Activated CD8-positive, alpha-beta T cell treated with anti-CD3 and anti-CD28 coated beads, Interleukin-2, amount 10 ng/mL, durations not matched to agents 7 days and 5 days (primary cell): ENCODE measurements around the gene HOXD8. TPM values are rescaled to one million over a fixed set of nuclear protein-coding genes. Genes with fewer than 3 reads are reported as not detected.
A peak's percentile ranks its signal among the peaks of the same experiment; 100 is the strongest.

ENCODE experiments used
- ATAC-seq: fragments of 150-1000 bp; cut with Tn5 transposase; one replicate; pipeline ENCODE4 v1.10.0; 2021; ENCODE audit warnings: moderate library complexity
- CTCF ChIA-PET: fragments of 350-600 bp; sonication (Branson Sonifier 250); formaldehyde crosslinking; loops from one replicate; lab custom pipeline; 2021; ENCODE audit warnings: antibody characterized with exemption; lab: Charles Lee
- POLR2A ChIA-PET: fragments of 350-600 bp; sonication (Branson Sonifier 250); formaldehyde crosslinking; loops from one replicate; lab custom pipeline; 2021; ENCODE audit warnings: antibody characterized with exemption; lab: Charles Lee
- DNase-seq: peaks from one replicate; pipeline ENCODE4 v3.0.0-alpha.2; 2020
- H3K27ac Mint-ChIP-seq: one replicate; pipeline ENCODE4 v1.8.0; 2021; ENCODE audit warnings: mild to moderate bottlenecking, mixed read lengths
- H3K27me3 Mint-ChIP-seq: one replicate; pipeline ENCODE4 v1.8.0; 2021; ENCODE audit warnings: low read depth, mixed read lengths
- H3K36me3 Mint-ChIP-seq: one replicate; pipeline ENCODE4 v1.8.0; 2021; ENCODE audit warnings: low read depth, mixed read lengths
- H3K4me1 Mint-ChIP-seq: one replicate; pipeline ENCODE4 v1.8.0; 2021; ENCODE audit warnings: low read depth, mixed read lengths
- H3K4me3 Mint-ChIP-seq: one replicate; pipeline ENCODE4 v1.8.0; 2021; ENCODE audit warnings: mild to moderate bottlenecking, mixed read lengths
- H3K9me3 Mint-ChIP-seq: one replicate; pipeline ENCODE4 v1.8.0; 2022; ENCODE audit warnings: mixed read lengths; ENCODE audit not compliant: insufficient read depth
- total RNA-seq, 2 experiments: library from RNA; stranded (reverse); gene quantifications; one replicate each; pipeline ENCODE4 v1.2.3, GENCODE V29; 2021

The HOXD8 gene
- total RNA-seq, 2 experiments from 2014 or later, result not detected

DNA sequence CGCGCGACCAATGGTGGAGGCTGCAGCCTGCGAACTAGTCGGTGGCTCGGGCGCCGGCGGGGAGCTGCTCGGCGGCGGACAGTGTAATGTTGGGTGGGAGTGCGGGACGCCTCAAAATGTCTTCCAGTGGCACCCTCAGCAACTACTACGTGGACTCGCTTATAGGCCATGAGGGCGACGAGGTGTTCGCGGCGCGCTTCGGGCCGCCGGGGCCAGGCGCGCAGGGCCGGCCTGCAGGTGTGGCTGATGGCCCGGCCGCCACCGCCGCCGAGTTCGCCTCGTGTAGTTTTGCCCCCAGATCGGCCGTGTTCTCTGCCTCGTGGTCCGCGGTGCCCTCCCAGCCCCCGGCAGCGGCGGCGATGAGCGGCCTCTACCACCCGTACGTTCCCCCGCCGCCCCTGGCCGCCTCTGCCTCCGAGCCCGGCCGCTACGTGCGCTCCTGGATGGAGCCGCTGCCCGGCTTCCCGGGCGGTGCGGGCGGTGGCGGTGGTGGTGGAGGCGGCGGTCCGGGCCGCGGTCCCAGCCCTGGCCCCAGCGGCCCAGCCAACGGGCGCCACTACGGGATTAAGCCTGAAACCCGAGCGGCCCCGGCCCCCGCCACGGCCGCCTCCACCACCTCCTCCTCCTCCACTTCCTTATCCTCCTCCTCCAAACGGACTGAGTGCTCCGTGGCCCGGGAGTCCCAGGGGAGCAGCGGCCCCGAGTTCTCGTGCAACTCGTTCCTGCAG, 6.7 kb upstream of the HOXD8 start, which contains the start of gene HOXD9:
Gene HOXD9, plus strand, starts transcription at position 37 of the 728 bp plus-strand sequence. Its CDS starts 50 bp downstream, at position 87.
- peak within 1 kb of the TSS; percentile 43 for H3K4me3 Mint-ChIP-seq
- no peak within 1 kb of the TSS for H3K27ac Mint-ChIP-seq

DNA sequence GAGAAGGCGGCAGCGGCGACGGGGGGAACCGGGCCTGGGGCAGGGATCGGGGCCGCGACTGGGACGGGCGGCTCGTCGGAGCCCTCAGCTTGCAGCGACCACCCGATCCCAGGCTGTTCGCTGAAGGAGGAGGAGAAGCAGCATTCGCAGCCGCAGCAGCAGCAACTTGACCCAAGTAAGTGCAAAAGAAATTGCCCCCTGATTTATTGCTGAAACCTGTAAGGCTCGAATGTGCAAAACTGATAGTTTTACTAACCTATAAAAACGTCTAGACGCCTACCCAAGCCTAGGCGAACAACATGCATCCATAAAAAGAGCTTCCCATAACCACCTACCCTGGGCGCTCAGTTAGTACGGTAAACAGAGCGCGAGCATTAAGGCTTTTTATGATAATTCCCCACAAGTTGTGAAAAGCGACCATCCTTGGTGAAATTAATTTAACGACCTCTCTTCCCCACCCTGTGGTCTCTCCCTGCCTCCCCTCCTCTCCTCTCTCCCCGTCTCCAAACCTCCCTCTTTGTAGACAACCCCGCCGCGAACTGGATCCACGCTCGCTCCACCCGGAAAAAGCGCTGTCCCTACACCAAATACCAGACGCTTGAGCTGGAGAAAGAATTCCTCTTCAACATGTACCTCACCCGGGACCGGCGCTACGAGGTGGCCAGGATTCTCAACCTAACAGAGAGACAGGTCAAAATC, 5.9 kb upstream of the HOXD8 start:
- H3K9me3 Mint-ChIP-seq, result no peaks in the 10 kb centered on the region
- ChIA-PET CTCF (no interaction called here), POLR2A (no interaction called here)
- peak overlapping the region; percentile 60 for H3K27ac Mint-ChIP-seq
- H3K27me3 Mint-ChIP-seq, result peaks cover 82% of the 10 kb centered on the region
- H3K4me1 Mint-ChIP-seq, result peaks cover 4% of the 10 kb centered on the region
- DNase-seq (no peak), ATAC-seq (no peak)
- peak overlapping the region; percentile 42 for H3K4me3 Mint-ChIP-seq
- H3K36me3 Mint-ChIP-seq, result peaks cover 5% of the 10 kb centered on the region

More for the DNA sequence above, 6.7 kb upstream of the HOXD8 start, which contains the start of gene HOXD9:
- POLR2A ChIA-PET, result no interaction called here
- Mint-ChIP-seq H3K27me3 (peaks cover 82% of the 10 kb centered on the region), H3K4me1 (peaks cover 2% of the 10 kb centered on the region), H3K9me3 (no peaks in the 10 kb centered on the region), H3K36me3 (peaks cover 6% of the 10 kb centered on the region)
- CTCF ChIA-PET, result interaction anchor here (1.6 kb wide), 1 partner anchor 9 kb away, joined by 3 read pairs; no protein-coding TSS in a partner anchor
- DNase-seq (no peak), ATAC-seq (no peak)

GRCh38 chr2:176124110-176124946, 5.2 kb upstream of the HOXD8 start:
- peaks cover 5% of the 10 kb centered on the region for H3K36me3 Mint-ChIP-seq
- DNase-seq, result no peak
- H3K4me1 Mint-ChIP-seq, result peaks cover 7% of the 10 kb centered on the region
- H3K27ac Mint-ChIP-seq, result peak overlapping the region; percentile 71
- ChIA-PET CTCF (no interaction called here), POLR2A (no interaction called here)
- no peaks in the 10 kb centered on the region for H3K9me3 Mint-ChIP-seq
- no peak for ATAC-seq
- H3K4me3 Mint-ChIP-seq, result peak overlapping the region; percentile 42
- H3K27me3 Mint-ChIP-seq, result peaks cover 84% of the 10 kb centered on the region

- ATAC-seq (no peak), DNase-seq (no peak)
- no peaks in the 10 kb centered on the region for H3K9me3 Mint-ChIP-seq
- peaks cover 7% of the 10 kb centered on the region for H3K4me1 Mint-ChIP-seq
- H3K27me3 Mint-ChIP-seq, result peaks cover 76% of the 10 kb centered on the region
- ChIA-PET CTCF (interaction anchor here (1.2 to 4.6 kb wide), 8 partner anchors 15 to 1023 kb away, joined by 3 to 50 read pairs (median 24); no protein-coding TSS in a partner anchor), POLR2A (no interaction called here)
- peak overlapping the region; percentile 6 for H3K4me3 Mint-ChIP-seq
- H3K27ac Mint-ChIP-seq, result no peak overlapping the region
- peaks cover 5% of the 10 kb centered on the region for H3K36me3 Mint-ChIP-seq
Observed at GRCh38 chr2:176124947-176125771, 4.3 kb upstream of the HOXD8 start.

- no peak for DNase-seq
- POLR2A ChIA-PET, result no interaction called here
- Mint-ChIP-seq H3K9me3 (no peaks in the 10 kb centered on the region), H3K27me3 (peaks cover 72% of the 10 kb centered on the region), H3K27ac (no peak overlapping the region), H3K4me3 (no peak overlapping the region), H3K4me1 (peaks cover 9% of the 10 kb centered on the region), H3K36me3 (peaks cover 5% of the 10 kb centered on the region)
- CTCF ChIA-PET, result interaction anchor here (1.2 to 4.6 kb wide), 9 partner anchors 14 to 1023 kb away, joined by 3 to 50 read pairs (median 22); no protein-coding TSS in a partner anchor
- no peak for ATAC-seq
Observed at GRCh38 chr2:176125772-176126054, 3.8 kb upstream of the HOXD8 start.

DNA sequence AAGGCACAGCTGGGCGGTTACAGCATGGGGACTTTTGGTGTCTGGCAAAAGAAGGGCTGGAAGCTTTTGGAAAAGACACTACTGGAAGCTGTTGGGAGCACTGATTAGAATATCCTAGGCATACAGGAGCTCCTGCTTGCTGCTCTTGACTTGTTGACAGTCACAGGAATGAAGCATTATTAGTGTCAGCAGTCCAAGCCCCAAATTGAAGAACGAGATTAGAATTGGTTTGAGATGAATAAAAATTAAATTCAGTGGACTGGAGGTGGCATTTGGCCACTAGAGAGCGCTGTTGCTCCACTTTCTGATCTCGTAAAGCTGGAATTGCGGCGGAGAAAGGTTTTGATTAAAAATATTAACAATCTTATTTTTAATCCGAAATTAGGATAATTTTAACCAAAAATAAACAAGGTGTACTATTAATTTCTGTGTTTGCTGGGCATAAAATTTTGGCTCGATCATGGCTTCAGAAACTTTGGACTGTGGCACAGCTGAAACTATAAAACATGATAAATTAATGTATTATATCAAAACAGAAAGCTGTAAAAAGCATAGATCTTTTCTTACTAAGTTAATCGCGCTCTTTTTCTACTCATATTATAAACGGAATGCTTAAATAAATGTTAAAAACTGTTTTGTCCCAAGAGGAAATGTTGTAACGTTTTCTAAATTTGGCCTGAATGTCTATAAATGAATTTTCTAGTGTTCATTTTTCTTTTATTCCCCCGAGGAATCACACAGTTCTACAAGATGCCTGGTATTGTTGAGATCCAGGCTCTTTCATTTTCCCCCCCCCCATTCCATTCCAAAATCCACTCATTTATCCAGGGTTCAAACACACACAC, 2.4 kb upstream of the HOXD8 start:
- ATAC-seq (no peak), DNase-seq (peak; percentile 75)
- ChIA-PET POLR2A (interaction anchor here (1.7 kb wide), 1 partner anchor 328 kb away, joined by 6 read pairs; no protein-coding TSS in a partner anchor), CTCF (interaction anchor here (0.6 to 4.6 kb wide), 37 partner anchors 13 to 1037 kb away, joined by 3 to 50 read pairs (median 5); no protein-coding TSS in a partner anchor)
- peaks cover 16% of the 10 kb centered on the region for H3K4me1 Mint-ChIP-seq
- no peaks in the 10 kb centered on the region for H3K9me3 Mint-ChIP-seq
- H3K36me3 Mint-ChIP-seq, result peaks cover 6% of the 10 kb centered on the region
- no peak overlapping the region for H3K27ac Mint-ChIP-seq
- no peak overlapping the region for H3K4me3 Mint-ChIP-seq
- H3K27me3 Mint-ChIP-seq, result peaks cover 73% of the 10 kb centered on the region

DNA sequence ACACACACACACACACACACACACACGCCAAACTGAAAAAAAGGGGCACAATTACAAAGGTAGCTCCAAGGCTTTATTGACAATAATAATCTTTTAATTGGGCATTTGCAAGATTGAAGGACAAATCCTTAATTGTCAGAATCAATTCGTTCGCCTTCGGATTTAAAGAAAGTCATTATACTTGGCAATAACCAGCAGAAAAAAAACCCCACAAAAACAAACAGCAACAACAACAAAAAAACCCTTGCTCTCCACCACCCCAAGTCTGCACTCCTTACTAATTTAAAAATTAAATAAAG, 1.8 kb upstream of the HOXD8 start:
- ChIA-PET POLR2A (interaction anchor here (1.7 kb wide), 1 partner anchor 327 kb away, joined by 6 read pairs; no protein-coding TSS in a partner anchor), CTCF (interaction anchor here (0.7 to 4.6 kb wide), 21 partner anchors 12 to 1036 kb away, joined by 3 to 50 read pairs (median 7); no protein-coding TSS in a partner anchor)
- Mint-ChIP-seq H3K4me3 (no peak overlapping the region), H3K36me3 (peaks cover 6% of the 10 kb centered on the region), H3K9me3 (no peaks in the 10 kb centered on the region), H3K27ac (peak overlapping the region; percentile 44), H3K4me1 (peaks cover 18% of the 10 kb centered on the region), H3K27me3 (peaks cover 74% of the 10 kb centered on the region)
- DNase-seq, result no peak
- no peak for ATAC-seq

DNA sequence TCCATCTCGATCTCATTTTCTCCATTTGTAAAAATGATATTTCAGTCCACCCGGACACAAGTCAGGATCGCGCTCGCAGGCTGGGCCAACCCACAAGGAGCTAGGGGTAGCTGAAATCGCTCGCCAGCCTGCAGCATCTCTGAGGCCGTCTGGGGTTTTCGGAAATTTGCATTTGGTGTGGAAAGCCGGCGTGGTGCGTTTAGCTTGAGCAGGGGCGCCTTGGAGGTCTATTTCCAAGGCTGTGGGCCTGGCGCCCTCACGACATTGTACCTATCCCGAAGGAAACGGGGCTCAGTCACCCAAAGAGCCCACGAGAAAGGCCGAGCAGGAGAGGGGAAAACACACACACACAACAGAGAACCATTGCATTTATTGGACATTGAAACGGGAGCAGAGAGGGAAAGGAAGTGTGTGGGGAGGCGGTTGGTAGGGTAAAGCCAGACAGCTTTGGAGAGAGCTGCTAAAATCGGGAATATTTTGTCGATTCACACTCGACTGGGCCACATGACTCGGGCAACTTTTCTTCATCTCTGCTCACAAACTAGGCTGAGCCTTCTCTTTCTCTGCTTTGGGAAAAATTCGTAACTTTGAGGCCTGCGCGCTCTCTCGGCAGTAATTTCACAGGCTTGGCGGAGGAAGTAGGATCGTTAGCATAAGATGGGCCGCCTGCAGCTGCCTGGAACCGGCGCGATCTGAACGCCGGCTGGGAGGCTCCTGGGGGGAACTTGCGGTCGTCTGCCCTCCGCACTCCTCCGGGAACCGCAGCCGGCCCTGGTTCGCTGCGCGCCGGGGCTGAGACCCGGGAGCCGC, 1.1 kb upstream of the HOXD8 start:
- Mint-ChIP-seq H3K27me3 (peaks cover 78% of the 10 kb centered on the region), H3K4me1 (peaks cover 18% of the 10 kb centered on the region), H3K27ac (peak overlapping the region; percentile 44), H3K36me3 (peaks cover 6% of the 10 kb centered on the region), H3K9me3 (no peaks in the 10 kb centered on the region), H3K4me3 (peak overlapping the region; percentile 30)
- CTCF ChIA-PET, result interaction anchor here (0.6 to 4.6 kb wide), 14 partner anchors 12 to 1020 kb away, joined by 3 to 50 read pairs (median 8); no protein-coding TSS in a partner anchor
- ATAC-seq (no peak), DNase-seq (no peak)
- POLR2A ChIA-PET, result interaction anchor here (1.7 kb wide), 1 partner anchor 327 kb away, joined by 6 read pairs; no protein-coding TSS in a partner anchor

- H3K4me1 Mint-ChIP-seq, result peaks cover 18% of the 10 kb centered on the region
- ChIA-PET POLR2A (no interaction called here), CTCF (interaction anchor here (0.9 to 4.6 kb wide), 6 partner anchors 9 to 522 kb away, joined by 3 to 37 read pairs (median 9); no protein-coding TSS in a partner anchor)
- H3K27ac Mint-ChIP-seq, result no peak overlapping the region
- no peak for DNase-seq
- H3K27me3 Mint-ChIP-seq, result peaks cover 77% of the 10 kb centered on the region
- ATAC-seq, result no peak
- H3K36me3 Mint-ChIP-seq, result peaks cover 2% of the 10 kb centered on the region
- no peaks in the 10 kb centered on the region for H3K9me3 Mint-ChIP-seq
- no peak overlapping the region for H3K4me3 Mint-ChIP-seq
Observed at GRCh38 chr2:176129813-176130146, 275 bp downstream of the HOXD8 start.
